ENCODE data around the gene NTM.
"Not testable (repeated sequence)": the region's sequence is repeated elsewhere in the genome, so short reads cannot be mapped to it uniquely, and the experiment has no call there.

NTM gene

DNA sequence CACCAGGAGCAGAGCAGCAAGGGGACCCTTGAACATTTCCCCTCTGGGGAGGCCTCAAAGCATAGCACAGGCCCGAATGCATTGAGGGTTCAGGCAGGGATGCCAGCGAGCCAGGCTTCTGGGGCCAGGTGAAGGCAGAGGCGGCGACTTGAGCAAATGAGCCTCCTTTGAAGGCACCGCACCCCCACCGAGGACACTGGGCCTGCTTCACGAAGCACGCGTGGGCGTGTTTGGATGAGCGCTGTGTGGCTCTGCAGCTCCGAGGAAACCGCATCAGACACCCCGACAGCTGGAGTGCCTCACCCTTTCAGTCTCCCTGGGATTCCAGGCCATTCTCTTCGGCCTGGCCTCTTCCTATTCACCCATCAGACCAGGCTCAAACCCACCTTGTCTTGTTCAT lies 301.8 kb downstream of the NTM start:
- no peak for DNase-seq

DNA sequence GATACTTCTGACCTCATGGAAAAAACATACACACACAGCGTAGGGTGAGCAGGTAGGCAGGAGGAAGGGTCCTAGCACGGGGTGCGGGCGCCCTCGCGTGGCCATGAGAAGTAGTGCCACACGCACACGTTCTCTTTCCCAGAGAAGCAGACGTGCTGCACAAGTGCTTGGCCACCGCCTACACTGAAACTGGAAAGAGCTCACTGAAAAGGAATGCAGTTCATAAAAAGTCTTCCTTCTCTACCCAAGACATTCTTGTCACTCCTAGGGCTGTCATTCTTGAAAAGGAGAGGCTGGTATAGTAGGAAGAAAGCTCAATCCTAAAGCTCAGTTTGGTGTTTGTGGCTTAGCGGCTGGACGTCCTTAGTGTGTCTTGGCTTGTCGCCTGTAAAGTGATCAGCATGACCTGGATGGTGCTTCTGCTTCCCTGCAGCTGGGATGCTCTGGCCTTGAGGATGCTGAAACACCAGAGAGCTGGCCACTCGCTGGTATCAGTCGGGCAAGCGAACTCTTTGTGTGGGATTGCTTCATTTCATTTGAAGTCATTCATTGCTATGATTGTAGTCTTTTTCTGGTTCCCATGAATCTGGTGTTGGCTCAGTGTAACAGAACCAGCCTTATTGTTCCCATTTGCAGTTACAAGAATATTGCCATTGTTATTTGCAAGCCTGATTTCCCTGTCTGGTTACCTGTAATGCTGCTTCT lies 303.8 kb downstream of the NTM start:
- DNase-seq, result peak; percentile 22

DNA sequence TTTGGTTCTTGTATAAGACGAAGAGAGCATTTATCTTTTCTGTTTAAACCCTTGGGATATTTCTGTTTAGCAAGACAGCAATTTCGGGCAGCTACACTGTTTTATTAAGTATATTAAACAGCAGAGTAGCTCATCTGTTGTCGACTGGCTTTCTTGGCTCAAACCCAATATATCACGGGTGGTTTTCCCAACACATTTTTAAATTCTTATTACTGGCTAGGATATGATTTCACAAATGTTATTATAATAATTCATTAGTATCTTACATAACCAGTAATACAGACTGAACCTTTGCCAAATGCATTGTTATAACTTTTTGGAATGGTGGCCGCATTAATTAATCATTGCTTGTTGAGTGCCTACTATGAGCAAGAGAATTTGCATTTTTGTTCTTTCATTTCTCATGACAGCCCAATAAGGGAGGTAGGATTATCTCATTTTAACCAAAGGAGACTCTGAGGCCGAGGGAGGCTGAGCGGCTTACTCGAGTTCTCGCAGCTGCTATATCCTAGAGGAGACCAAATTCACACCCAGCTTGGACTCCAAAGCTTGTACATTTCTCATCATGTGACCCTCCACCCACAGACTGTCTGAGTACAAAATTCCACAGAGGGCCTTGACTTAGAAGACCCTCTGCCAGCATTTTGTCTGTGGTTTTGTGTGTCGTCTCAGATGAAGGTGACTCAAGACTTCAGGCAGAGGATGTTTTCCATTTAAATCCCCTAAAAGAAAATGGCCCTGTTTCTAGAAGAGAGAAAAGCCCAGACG lies 304.9 kb downstream of the NTM start:
- DNase-seq, result no peak

DNA sequence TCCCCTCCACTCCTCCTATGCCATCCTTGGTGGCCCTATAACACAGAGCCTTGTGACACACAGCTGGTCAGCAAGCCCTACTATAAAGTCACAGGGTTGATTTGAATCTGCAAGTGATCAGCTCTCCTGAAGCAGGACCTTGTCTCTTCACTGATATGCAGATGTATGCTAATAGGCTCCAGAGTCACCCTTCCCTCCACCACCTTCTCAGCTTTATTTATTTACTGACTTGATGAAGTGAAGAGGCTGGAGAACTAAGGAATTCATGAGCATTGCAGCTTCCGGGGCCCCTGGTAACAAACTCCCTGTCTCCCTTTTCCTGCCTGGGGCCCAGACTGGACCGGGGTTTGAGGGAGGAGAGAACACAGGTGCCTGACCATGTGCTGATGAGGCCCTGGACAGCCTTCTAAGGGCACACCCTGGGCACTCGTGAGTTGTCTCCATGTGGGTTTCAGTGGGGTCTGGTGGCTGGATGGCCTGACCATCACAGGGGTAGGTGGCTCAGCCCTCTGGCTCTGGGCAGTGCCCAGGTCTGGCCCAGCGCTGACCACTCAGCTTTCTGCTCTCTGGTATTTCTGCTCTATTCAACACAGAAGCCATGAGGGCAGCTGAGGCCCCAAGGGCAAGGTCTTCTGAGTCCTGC lies 307.5 kb downstream of the NTM start:
- DNase-seq, result no peak

DNA sequence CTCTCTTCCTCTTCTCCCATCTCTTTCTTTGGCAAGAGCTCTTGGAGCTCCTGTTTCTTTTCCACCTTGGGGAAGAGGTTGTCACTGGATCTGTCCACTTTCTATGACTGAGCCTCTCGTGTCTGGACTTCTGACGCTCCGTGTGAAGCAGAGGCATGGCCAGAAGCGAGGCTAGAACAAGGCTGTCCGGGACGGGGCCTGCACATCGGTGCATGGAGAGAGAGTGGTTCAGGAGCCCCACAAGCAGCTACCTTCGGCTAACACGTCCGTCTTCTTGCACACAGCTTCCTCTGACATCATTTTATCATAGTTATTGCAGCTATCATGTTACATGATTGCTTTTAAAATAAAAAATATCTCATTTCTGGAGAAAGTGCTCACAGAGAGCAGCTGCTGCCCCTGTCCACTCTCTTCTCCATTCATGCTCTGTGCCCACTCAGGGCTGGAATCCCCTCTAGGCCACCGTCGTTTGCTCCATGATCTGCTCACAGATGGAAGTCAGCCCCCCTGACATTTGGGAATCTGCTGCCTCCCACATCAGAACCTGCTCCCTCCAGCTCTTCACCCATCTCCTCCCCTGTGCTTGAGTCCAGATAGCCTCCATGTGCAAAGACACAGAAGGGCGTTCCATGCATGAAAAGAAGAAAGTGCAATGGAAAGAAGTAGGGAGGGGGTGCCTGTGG lies 308.4 kb downstream of the NTM start:
- DNase-seq, result no peak

DNA sequence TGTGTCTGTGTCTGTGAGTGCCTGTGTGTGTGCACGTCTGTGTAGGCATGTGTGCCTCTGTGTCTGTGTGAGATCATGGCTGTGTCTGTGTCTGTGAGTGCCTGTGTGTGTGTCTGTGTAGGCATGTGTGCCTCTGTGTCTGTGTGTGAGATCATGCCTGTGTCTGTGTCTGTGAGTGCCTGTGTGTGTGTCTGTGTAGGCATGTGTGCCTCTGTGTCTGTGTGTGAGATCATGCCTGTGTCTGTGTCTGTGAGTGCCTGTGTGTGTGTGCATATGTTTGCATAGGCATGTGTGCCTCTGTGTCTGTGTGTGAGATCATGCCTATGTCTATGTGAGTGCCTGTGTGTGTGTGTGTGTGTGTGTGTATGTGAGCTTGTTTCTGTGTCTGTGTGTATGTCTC lies 310.0 kb downstream of the NTM start:
- DNase-seq, result not testable (repeated sequence)

DNA sequence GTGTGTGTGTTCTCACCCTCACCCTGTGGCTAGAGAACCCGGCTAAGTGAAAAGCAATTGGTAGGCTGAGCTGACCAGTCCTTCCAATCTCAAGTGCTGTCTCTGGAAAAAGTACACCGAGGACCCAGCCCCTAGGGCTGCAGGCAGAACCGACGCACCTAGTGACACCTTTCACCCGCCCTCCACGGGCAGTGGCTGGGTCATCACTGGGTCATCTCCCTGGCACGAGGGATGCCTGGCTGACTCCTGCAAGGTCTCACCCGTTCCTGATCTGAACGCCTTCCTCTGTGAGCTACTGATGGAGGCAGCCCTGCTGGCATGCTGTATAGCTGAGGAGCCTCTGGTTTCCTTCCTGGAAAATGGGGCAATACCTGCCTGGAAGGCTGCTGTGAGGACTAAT lies 311.5 kb downstream of the NTM start:
- DNase-seq, result no peak

DNA sequence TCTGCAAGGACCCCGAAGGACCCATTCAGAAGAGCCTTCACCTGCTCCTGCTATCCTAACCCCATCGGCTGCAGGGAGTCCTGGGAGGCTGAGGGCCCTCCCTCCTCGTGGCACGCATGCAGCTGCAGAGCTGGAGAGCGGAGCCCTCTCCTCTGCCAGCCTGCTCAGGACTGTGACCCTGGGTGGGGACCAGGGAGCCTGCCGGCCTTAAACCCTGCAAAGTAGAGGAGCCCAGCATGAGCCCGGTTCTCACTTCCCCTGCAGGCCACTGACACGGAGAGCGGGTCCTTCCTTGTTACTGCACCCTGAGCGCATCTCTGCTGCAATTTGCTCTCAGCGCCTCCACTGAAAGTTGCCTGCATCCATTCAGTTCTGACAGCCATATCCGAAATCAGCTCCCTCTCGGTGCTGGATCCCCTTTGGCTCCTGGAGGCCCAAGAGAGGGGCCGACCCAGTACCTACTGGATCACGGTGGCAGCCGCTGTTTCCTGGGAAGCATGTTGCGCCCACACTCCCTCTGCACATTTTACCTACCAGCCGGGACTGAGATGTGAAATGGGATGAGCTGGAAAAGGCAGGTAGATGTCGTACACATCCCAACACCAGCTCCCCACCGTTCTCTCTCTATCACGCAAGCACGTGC lies 312.1 kb downstream of the NTM start:
- DNase-seq, result no peak

DNA sequence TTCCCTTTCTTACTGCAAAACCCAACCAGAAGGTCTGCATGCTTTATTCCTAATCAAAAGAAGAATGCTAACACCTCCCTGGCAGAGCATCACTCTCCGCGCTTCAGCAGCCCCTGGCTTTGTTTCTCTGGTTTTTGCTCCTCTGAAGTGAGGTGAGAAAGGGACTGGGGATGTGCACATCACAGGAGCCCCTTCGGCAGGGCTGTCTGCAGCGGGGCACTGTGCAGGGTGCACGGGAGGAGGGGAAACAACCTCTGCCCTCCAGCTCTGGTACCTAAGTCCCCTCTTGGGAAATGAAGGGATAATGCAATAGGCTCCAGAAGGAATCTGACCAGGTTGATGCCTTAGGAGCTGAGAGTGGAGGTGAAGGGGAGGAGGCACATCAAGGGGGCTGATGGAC lies 312.7 kb downstream of the NTM start:
- no peak for DNase-seq

DNA sequence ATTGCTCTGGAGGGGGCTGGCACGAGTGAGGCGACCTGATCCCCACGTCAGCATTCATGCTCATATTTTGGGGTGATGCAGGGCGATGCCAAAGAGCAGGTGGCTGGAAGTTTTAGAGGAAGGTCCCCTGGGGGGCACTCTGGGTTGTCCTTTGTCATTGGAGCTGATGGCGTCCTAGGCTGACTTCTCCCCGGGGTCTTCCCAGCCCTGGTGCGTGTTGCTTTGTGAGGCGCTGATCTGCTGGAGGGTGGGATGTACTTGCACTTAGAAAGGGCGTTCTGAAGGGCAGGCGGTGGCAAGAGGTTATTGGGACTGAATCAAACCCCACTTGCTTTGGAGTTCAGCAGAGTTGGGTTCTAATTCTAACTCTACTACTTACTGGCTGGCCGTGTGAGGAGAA lies 313.3 kb downstream of the NTM start:
- DNase-seq, result no peak

DNA sequence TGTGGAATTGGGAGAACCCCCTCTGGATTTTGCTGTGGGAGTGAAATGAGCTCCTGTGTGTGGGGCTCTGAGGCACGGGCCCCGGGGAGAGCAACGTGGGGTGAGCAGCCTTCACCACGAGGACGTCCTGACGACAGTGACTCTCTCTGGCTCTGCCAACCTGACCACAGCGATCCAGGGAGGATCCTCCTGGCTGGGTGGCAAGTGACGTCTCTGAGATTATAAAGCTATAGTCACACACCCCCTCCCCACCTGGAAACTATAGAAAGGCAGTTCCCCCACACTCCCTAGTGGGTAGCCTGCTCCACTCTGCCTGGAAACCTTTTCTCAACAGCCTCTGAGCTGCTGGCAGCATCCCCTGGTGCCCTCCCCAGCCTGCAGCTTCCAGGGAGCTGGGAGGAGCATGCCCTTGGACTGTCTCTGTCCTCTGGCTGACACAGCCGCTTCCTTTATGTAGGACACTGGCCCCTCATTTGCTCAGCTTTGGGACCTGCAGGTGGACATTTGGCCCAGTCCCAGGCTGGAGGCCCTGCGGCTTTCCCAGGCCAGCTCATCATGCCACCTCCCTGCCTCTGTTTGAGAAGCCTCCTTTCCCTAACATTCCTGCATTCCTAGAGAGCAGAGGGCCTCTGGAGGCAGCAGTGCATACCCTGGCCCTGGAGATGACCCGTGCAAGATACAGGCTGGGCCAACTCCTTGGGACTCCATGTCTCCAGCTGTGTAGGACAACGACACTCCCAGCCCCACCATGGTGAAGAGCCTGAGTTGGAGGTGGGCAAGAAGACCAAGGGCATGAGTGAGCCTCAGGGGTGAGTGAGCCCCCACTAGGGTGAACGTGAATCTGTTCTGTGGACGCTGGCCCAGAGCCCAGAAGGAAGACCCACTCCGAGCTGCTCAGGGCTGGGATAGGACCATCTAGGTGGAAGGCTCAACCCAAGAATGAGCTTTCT lies 314.0 kb downstream of the NTM start:
- DNase-seq, result no peak

DNA sequence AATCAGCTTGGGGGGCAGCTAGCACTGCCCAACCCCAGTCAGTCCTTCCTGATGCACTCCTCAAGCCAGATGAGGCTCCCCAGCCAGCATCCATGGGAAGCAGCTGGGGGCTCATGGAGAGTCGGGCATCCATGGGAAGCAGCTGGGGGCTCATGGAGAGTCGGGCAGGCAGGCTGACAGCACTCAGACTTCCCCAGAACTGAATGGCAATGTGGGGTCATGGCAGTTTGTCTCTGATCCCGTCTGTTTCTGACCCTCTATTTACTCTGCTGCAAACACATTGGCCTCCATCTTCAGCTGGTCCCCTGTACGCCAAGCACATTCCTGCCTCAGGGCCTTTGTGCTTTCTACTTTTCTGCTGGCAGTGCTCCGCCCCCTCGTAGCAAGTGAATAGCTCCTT lies 314.8 kb downstream of the NTM start:
- DNase-seq, result no peak

DNA sequence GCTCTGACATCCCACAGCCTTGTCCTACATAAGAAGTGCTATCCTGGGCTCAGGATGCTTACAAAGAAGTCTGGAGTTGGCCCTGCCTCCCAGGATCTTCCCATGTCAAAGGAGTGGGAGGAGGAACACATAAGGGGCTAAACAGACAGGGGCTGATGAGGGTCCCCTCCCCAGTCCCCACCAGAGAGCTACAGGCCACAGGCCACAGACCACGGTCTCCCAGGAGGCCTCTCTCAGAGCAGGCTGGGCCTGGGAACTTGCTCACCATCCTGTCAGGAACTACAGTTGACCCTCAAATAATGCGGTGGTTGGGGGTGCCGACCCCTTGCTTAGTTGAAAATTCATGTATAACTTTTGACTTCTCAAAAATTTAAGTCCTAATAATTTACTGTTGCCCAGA lies 315.5 kb downstream of the NTM start:
- no peak for DNase-seq

DNA sequence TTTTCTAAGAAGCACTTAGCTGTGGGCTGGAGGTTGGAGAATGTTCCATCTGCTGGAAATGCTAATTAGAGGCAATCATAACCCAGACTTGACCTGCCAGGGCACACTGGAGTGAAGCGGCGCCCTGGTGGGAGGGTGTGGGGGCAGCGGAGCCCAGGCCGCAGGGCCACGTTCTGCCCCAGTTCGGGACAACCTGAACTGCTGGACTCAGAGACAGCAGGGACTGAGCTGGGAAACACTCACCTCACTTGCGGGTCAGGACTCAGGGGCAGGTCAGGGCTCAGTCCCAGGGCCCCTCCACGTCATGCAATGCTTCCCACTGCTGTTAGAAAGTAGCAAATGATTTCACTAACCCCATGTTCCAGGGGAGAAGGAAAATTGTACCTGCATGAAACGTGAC lies 316.4 kb downstream of the NTM start:
- no peak for DNase-seq

DNA sequence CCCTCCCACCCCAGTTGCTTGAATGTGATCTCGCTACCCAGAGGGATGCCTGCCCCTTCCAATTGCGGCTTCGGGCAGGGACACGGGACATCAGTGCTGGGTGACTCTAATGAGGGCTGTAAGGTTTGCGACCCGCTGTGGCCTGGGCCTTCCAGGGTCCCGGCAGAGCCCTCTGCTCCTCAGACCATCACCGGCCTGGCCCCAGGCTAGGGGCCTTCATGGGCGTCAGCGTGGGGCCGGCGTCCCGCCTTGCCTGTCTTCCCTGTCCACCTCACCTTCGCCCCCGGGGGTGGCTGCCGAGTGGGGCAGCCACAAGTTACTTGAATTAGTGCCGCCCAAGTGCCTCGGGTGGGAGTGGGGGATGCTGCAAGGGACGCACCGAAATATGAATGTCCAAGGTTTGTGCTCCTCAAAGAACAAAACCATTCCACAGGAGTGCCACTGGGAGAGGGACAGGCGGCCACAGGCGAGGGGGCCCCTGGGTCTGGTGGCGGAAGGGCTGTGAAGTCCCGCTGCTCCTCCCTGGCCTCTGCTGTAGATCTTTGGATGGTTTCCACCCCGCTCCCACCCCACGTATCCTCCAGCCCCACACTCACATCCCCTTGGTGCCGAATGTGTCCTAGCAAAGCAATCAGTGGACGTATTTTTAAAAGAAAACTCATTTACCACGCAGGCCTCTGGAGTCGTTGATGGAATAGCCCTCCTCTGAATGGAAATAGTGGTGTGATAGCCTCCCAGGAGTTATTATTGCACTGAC lies 317.1 kb downstream of the NTM start:
- DNase-seq, result no peak

DNA sequence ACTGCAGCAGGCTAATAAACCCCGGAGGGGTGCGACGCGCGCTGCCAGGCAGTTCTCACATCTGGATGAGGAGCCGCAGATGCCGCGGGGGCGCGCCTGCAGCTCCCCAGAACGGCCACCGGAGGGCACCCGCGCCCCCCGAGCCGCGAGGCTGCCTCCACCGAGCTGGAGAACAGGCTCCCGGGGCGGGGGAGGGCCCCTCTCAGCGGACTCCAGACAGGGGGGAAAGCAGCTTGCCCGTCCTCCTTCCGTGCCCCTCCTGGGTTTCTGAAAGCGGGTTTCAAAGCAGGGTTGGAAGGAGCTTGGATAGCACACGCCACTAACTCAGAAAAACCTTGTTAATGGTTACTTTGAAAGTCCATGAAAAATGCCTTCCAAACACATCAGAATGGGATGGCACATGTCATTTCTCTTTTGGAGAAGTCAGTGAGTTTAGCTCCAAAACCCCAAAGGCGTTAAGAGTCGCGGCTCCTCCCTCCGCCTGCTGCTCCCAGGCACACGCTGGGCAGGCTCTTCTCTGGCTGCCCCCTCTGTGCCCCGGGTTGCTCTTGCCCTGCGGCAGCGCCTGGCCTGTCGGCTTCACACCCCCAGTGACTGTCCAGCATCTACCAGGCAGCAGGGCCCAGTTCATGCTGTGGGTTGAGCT lies 317.8 kb downstream of the NTM start:
- DNase-seq, result no peak

DNA sequence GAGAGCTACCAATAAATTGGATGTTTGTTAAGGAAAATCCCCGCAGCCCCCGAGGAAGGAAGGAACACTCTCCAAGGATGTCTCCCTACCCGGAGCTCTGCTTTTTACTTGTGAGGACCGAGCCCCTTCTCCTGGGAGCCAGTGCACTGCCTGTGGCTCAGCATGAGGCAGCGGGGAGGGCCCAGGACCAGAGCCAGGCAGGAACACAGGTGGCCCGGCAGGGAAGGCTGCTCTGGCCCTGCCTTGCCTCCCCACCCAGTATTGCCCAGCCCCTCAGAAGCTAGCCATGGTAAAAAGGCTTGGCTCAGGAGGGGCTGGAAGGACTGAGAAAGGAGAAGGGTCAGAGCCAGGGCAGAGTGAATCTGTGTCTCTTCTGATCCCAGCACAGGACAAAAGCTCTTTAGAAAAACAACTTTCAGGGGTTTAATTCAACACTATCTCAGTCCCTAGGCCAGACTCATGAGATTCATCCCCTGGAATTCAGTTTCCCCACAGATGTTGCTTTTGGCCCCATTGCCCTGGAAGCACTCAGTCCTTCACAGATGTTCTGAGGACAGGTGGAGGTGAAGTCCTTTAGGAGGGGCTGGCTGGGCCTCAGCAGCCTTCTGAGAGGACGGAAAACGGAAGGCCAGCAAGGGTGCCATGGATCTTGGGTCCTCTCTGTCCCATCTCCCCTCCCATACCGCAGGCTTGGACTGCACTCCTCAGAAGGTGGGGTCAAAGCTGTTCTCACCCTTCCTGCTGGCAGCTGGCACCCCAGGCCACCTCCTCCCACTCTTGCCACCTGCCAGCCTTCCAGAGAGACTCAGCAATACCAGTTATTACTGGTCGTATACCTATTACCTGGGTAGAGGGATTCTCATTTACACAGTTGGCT lies 318.9 kb downstream of the NTM start:
- no peak for DNase-seq

DNA sequence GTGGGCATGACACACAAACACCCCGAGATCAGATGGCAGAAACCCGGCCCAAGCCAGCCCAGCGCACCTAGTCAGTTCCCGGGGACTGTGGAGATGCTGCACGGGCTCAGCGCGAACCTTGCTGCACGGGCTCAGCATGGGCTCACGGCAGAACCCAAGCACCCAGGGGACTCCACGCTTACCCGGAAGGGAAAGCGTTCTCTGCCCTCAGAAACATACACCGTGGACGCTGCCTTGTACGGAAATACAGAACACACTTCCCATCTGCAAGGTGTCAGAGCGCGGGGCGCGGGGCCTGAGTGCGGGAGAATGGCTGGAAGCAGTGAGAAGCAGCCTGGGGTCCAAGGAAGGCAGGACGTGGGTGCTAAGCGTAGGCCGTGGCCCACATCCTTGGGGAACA lies 319.9 kb downstream of the NTM start:
- no peak for DNase-seq

DNA sequence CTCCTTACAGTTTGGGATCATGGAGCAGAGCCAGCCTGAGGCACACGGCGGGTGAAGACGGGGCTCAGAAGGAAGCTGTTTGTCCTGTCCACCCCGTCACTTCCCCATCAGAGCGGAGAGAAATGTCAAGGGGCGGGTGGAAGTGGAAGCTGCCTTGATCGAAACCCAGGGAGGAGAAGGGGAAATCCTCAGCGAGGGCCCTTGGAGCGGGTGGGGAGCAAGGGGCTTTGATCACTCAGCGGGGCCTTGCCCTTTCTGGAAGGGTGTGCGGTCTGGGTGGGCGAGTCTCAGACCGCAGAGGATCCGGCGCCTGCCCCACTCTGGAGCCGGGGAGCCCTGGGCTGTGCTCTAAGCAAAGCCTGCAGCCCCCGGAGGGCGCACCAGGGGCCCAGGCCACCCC lies 320.4 kb downstream of the NTM start:
- no peak for DNase-seq

Measured in CD4-positive, alpha-beta T cell treated with Interleukin-17A for 4 hours (primary cell).